GM12878 (cell line): Measurements from ENCODE around the gene ADAMTS14. TPM values are rescaled to one million over a fixed set of nuclear protein-coding genes. Genes with fewer than 3 reads are reported as not detected.

Source experiments
- ATAC-seq: fragments of 200-7000 bp; cut with Tn5 transposase; 3 replicates; pipeline ENCODE4 v1.9.1; 2020; ENCODE audit warnings: mild to moderate bottlenecking, moderate library complexity
- BruUV-seq: library from RNA; stranded (reverse); fragments of 400-500 nt; replicated peaks from 2 replicates; lab custom pipeline; 2021; lab: Mats Ljungman, UMichigan
- CTCF ChIA-PET: fragments of 300-600 bp; sonication (Branson Sonifier 250); formaldehyde crosslinking; extraction: SDS; loops from one replicate; lab custom pipeline; 2021; ENCODE audit warnings: inconsistent platforms; lab: Yijun Ruan, JAX
- POLR2A ChIA-PET: fragments of 350-600 bp; formaldehyde crosslinking; extraction: SDS; loops from one replicate; lab custom pipeline; 2021; ENCODE audit warnings: inconsistent platforms; lab: Charles Lee
- RAD21 ChIA-PET: fragments of 300-600 bp; sonication (Branson Sonifier 250); formaldehyde crosslinking; loops from one replicate; lab custom pipeline; 2023; ENCODE audit warnings: antibody characterized with exemption; ENCODE audit not compliant: unreplicated experiment; lab: Charles Lee
- SMC1A ChIA-PET: fragments of 300-600 bp; sonication (Branson Sonifier 250); formaldehyde crosslinking; loops from one replicate; lab custom pipeline; 2023; ENCODE audit not compliant: unreplicated experiment, uncharacterized antibody; lab: Charles Lee
- DNase-seq: peaks from one replicate; pipeline ENCODE4 v3.0.0-alpha.2; 2011; ENCODE audit warnings: low read depth, low spot score
- FAIRE-seq: peaks from 3 replicates; lab custom pipeline; 2011; peaks lifted over from hg19 to GRCh38; lab: Jason Lieb, UNC
- H2AFZ ChIP-seq: 2 replicates; pipeline ENCODE4 v1.6.0; 2011; ENCODE audit warnings: low read depth, low read length, control low read depth; ENCODE audit not compliant: control insufficient read depth
- H3K27ac ChIP-seq: 2 replicates; pipeline ENCODE4 v1.5.1; 2011; ENCODE audit warnings: control low read depth; ENCODE audit not compliant: control insufficient read depth, insufficient read depth
- H3K27me3 ChIP-seq, 2 experiments: replicated peaks in 1 of 2; 2 replicates each; pipeline versions ENCODE4 v1.6.0 to v1.6.1; 2011; ENCODE audit warnings: low read length in 1 of 2; ENCODE audit not compliant: control insufficient read depth in 2 of 2, insufficient read depth in 2 of 2
- H3K36me3 ChIP-seq, 2 experiments: 2 replicates each; pipeline ENCODE4 v1.5.1; 2011; ENCODE audit warnings: low read length in 1 of 2; ENCODE audit not compliant: control insufficient read depth in 2 of 2, insufficient read depth in 2 of 2
- H3K4me1 ChIP-seq: 2 replicates; pipeline ENCODE4 v1.6.1; 2011; ENCODE audit warnings: mild to moderate bottlenecking, low read length, moderate library complexity, mixed read lengths; ENCODE audit not compliant: control insufficient read depth, insufficient read depth
- H3K4me2 ChIP-seq: 2 replicates; pipeline ENCODE4 v1.6.0; 2011; ENCODE audit warnings: control low read depth; ENCODE audit not compliant: control insufficient read depth, insufficient read depth
- H3K4me3 ChIP-seq: fragments of 200-600 bp; sonication (generic); 2 replicates; pipeline ENCODE4 v1.5.1; 2016
- H3K79me2 ChIP-seq: 2 replicates; pipeline ENCODE4 v1.6.0; 2011; ENCODE audit warnings: low read length; ENCODE audit not compliant: control insufficient read depth, insufficient read depth
- H3K9ac ChIP-seq: 2 replicates; pipeline ENCODE4 v1.8.0; 2011; ENCODE audit warnings: low read length, control low read depth, mixed read lengths; ENCODE audit not compliant: control insufficient read depth, insufficient read depth
- H3K9me3 ChIP-seq: replicated peaks from 3 replicates; pipeline ENCODE4 v1.5.1; 2011; ENCODE audit warnings: mild to moderate bottlenecking, low read length; ENCODE audit not compliant: control insufficient read depth, insufficient read depth
- H4K20me1 ChIP-seq: 2 replicates; pipeline ENCODE4 v1.6.0; 2011; ENCODE audit not compliant: control insufficient read depth, insufficient read depth
- ATF3 ChIP-seq: IDR thresholded peaks from 2 replicates; pipeline ENCODE4 v1.6.1; 2011; ENCODE audit warnings: low read depth, mild to moderate bottlenecking, low read length, moderate library complexity, borderline replicate concordance; ENCODE audit errors: extremely low read depth
- CEBPB ChIP-seq, 2 experiments: fragments of 150-350 bp in 1 of 2; IDR thresholded peaks; 2 replicates each; pipeline ENCODE4 v1.6.1; 2012 to 2014; ENCODE audit warnings: low read depth in 2 of 2, low read length in 2 of 2, borderline replicate concordance in 1 of 2, inconsistent platforms in 1 of 2
- DPF2 ChIP-seq: fragments of 450-650 bp; IDR thresholded peaks from 2 replicates; pipeline ENCODE4 v1.6.1; 2017; ENCODE audit warnings: mild to moderate bottlenecking
- EED ChIP-seq: sonication (generic); IDR thresholded peaks from 2 replicates; pipeline ENCODE4 v1.6.1; 2016; ENCODE audit warnings: antibody characterized with exemption, low read depth
- HDAC2 ChIP-seq: fragments of 200-600 bp; sonication (generic); IDR thresholded peaks from 2 replicates; pipeline ENCODE4 v1.6.1; 2017
- HDAC6 ChIP-seq: fragments of 200-600 bp; sonication (generic); IDR thresholded peaks from one replicate; pipeline ENCODE4 v1.8.0; 2017; ENCODE audit warnings: antibody characterized with exemption; ENCODE audit not compliant: unreplicated experiment
- HSF1 ChIP-seq: fragments of 150-350 bp; IDR thresholded peaks from 2 replicates; pipeline ENCODE4 v1.6.1; 2014; ENCODE audit warnings: mild to moderate bottlenecking, low read depth, low read length
- IKZF2 ChIP-seq, 2 experiments: fragments of 450-650 bp; IDR thresholded peaks; 2 replicates each; pipeline ENCODE4 v1.6.1; 2017; ENCODE audit warnings: mild to moderate bottlenecking in 2 of 2, moderate library complexity in 2 of 2
- MEF2A ChIP-seq: IDR thresholded peaks from 2 replicates; pipeline ENCODE4 v1.6.1; 2011; ENCODE audit warnings: low read depth, mild to moderate bottlenecking, low read length, moderate library complexity; ENCODE audit not compliant: insufficient read depth
- MTA2 ChIP-seq: fragments of 450-650 bp; IDR thresholded peaks from 2 replicates; pipeline ENCODE4 v1.6.1; 2016; ENCODE audit warnings: low read depth, mild to moderate bottlenecking, moderate library complexity
- MYB ChIP-seq: fragments of 150-350 bp; IDR thresholded peaks from 2 replicates; pipeline ENCODE4 v1.6.1; 2014; ENCODE audit warnings: mild to moderate bottlenecking, low read depth, low read length, borderline replicate concordance
- MYC ChIP-seq: IDR thresholded peaks from 2 replicates; pipeline ENCODE4 v1.6.1; 2011; ENCODE audit warnings: mild to moderate bottlenecking, low read length, moderate library complexity, inconsistent platforms; ENCODE audit not compliant: insufficient read depth, insufficient replicate concordance, insufficient read length, severe bottlenecking
- PAX5 ChIP-seq: IDR thresholded peaks from 2 replicates; pipeline ENCODE4 v1.6.1; 2011; ENCODE audit warnings: low read depth, low read length, borderline replicate concordance
- PAX8 ChIP-seq: fragments of 450-650 bp; IDR thresholded peaks from 2 replicates; pipeline ENCODE4 v1.6.1; 2017; ENCODE audit warnings: mild to moderate bottlenecking, moderate library complexity
- RELA ChIP-seq: fragments of 450-650 bp; IDR thresholded peaks from 2 replicates; pipeline ENCODE4 v1.8.0; 2014; ENCODE audit warnings: borderline replicate concordance; ENCODE audit not compliant: partially characterized antibody
- SP1 ChIP-seq: IDR thresholded peaks from one replicate; pipeline ENCODE4 v1.6.1; 2011; ENCODE audit warnings: low read depth, low read length
- USF1 ChIP-seq: IDR thresholded peaks from 2 replicates; pipeline ENCODE4 v1.6.1; 2011; ENCODE audit warnings: borderline replicate concordance, low read depth, mild to moderate bottlenecking, moderate library complexity, mixed read lengths, low read length; ENCODE audit not compliant: insufficient read depth; ENCODE audit errors: extremely low read length
- ZBED1 ChIP-seq: IDR thresholded peaks from 2 replicates; pipeline ENCODE4 v1.6.1; 2016; ENCODE audit warnings: borderline replicate concordance
- ZNF24 ChIP-seq: fragments of 450-650 bp; IDR thresholded peaks from 2 replicates; pipeline ENCODE4 v1.6.1; 2017; ENCODE audit warnings: antibody characterized with exemption, mild to moderate bottlenecking
- WGBS: methylation state at CpG from one replicate; pipeline ENCODE4 v1.1.6; 2016; ENCODE audit warnings: low lambda C conversion rate; ENCODE audit not compliant: insufficient replicate concordance, insufficient coverage; ENCODE audit errors: missing lambda C conversion rate; 5-methylcytosine and 5-hydroxymethylcytosine counted together
- in situ Hi-C: fragments of 300-500 bp; cut with MboI; formaldehyde crosslinking; loops from 9 replicates; pipeline ENCODE4 v1.14.3; 2018; ENCODE audit warnings: mixed read lengths
- intact Hi-C: fragments of 100-400 bp; cut with micrococcal nuclease; formaldehyde crosslinking; loops from one replicate; pipeline ENCODE4 v1.14.2; 2022; ENCODE audit not compliant: unreplicated experiment
- polyA plus RNA-seq, 11 experiments: library from polyadenylated mRNA; depleted of rRNA in 4 of 11; unstranded in 6 of 11; stranded (reverse) in 5 of 11; fragments of >200 nt; fragmentation: Nextera tagmentation in 4 of 11; fragmentation: Illumina TruSeq in 1 of 11; extraction: Ambion mirVana in 4 of 11; extraction: Trizol in 1 of 11; gene quantifications; 1 replicate in 1 of 11; 2 replicates in 10 of 11; pipeline versions ENCODE4 v1.2.1 to v1.2.3, GENCODE V29; 2011 to 2016; ENCODE audit warnings: inconsistent platforms in 2 of 11, missing spikeins in 2 of 11, low read depth in 1 of 11
- total RNA-seq, 4 experiments: library from RNA; depleted of rRNA in 3 of 4; stranded (reverse); fragments of >200 nt in 3 of 4; fragmentation: Illumina TruSeq in 1 of 4; extraction: Trizol in 1 of 4; gene quantifications; 2 replicates each; pipeline versions ENCODE4 v1.2.1 to v1.2.3, GENCODE V29; 2013 to 2021

Gene ADAMTS14
- total and polyA plus RNA-seq, 10 of the 15 experiments (the other 5 are each of a cell fraction or from before 2014, with no cell fraction given): 0.03 to 0.05 TPM; not detected in 8

- H3K9me3 ChIP-seq: no peaks in the 10 kb centered on the region
- CTCF ChIA-PET: no interaction called here
- no peak overlapping the region for H2AFZ ChIP-seq
- H3K4me3 ChIP-seq: no peak overlapping the region
- 79% methylated on average over 6 of the region's 6 CpGs for WGBS
- no peaks in the 10 kb centered on the region for H3K36me3 ChIP-seq
- DNase-seq: no peak
- in situ Hi-C loops: no loop called here
- POLR2A ChIA-PET: no interaction called here
- no peak overlapping the region for H3K4me2 ChIP-seq
- H3K27me3 ChIP-seq: no peaks in the 10 kb centered on the region
- FAIRE-seq: no peak
- ATAC-seq: no peak
- intact Hi-C loops: no loop called here
- H4K20me1 ChIP-seq: no peaks in the 10 kb centered on the region
- H3K79me2 ChIP-seq: no peaks in the 10 kb centered on the region
- no peak overlapping the region for H3K27ac ChIP-seq
- SMC1A ChIA-PET: no interaction called here
- BruUV-seq: no TSS peak
- no peak for TF ChIP-seq DPF2
- no peak for TF ChIP-seq HDAC2
- no peak for TF ChIP-seq PAX5
- no peak for TF ChIP-seq CEBPB (IDR thresholded peaks at IDR 0.05; ENCODE audit: borderline replicate concordance in 1 of 2, low read depth in 2 of 2, low read length in 2 of 2)
- TF ChIP-seq HSF1: no peak
- no peak for TF ChIP-seq ZBED1
- no peak for TF ChIP-seq SP1
- no peak for TF ChIP-seq MEF2A
- no peak for TF ChIP-seq ZNF24
- no peak for TF ChIP-seq MTA2
- no peak for TF ChIP-seq RELA
- TF ChIP-seq ATF3: no peak
- no peak for TF ChIP-seq EED
- no peak for TF ChIP-seq MYB
- no peak for TF ChIP-seq IKZF2 (IDR thresholded peaks at IDR 0.05)
- TF ChIP-seq PAX8: no peak
- no peak for TF ChIP-seq MYC
- no peak for TF ChIP-seq HDAC6
- TF ChIP-seq USF1: no peak
- H3K4me1 ChIP-seq: peaks cover 10% of the 10 kb centered on the region
- H3K9ac ChIP-seq: no peak overlapping the region
- RAD21 ChIA-PET: no interaction called here
These were observed 11.3 kb downstream of the ADAMTS14 start for GRCh38 chr10:70683601-70683934.
